ENCODE results near the gene PWWP2B. TPM values are rescaled to one million over a fixed set of nuclear protein-coding genes. Genes with fewer than 3 reads are reported as not detected.

PWWP2B gene
- total and polyA plus RNA-seq, 2 of the 8 experiments (the other 6 are each of a cell fraction or from before 2014, with no cell fraction given), result 5.3 to 10.8 TPM

DNA sequence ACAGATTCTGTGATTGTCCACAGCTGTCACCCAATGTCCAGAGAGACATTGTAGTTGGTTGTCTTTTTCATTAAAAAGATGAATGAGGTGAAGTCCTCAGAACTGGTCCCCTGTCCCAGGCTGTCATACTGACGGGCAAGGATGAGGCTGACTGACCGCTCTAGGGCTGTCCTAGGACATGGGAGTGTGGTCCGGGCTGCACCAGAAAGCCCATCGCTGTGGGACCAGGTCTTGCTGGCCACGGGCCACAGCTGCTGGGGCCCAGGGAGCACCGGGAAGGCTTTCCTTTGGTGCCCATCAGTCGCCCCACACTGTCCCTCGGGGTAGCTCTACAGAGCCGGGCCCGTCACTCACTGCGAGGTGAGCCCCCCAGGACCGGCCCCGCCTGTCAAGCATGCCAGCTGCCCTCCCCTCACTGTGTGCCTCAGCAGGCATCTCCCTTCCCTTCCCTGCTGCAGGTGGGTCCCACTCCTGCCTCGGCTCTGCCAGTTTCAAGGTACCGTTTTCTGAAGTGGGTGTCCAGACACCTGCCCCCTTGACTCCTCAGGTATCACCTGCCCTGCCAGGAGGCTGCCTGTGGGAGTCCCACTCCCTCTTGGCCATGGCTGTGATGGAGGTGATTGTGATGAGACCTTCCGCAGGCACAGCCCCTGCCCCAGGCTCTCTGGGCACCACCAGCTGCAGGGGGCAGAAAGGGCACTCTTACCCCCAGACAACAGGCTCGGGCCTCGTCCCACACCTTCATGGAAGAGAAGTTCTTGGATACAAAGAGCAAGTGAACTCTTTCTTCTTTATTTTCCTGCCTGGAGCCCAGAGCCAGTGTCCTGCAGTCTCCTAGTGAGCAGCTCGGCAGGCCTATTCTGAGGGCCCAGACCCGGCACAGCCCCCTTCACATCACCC lies 43.3 kb upstream of the PWWP2B start:
- H2AFZ ChIP-seq (ENCODE audit: low read length), result no peak overlapping the region
- no peak overlapping the region for H3K14ac ChIP-seq (ENCODE audit: insufficient read length)
- no peak overlapping the region for H3K23ac ChIP-seq (ENCODE audit: insufficient read length)
- no peak overlapping the region for H2BK20ac ChIP-seq (ENCODE audit: low read length)
- H3K27me3 ChIP-seq (replicated peaks in 1 of 4; ENCODE audit: control insufficient read depth in 3 of 4, extremely low read depth in 1 of 4, insufficient read depth in 3 of 4, low read length in 3 of 4), result peaks cover 0 to 2% (median 1%) of the 10 kb centered on the region in 4 experiments; a peak in 1 of 7 replicates
- no peak overlapping the region for H3K4ac ChIP-seq (replicated peaks; ENCODE audit: insufficient read length, low read depth, low read length)
- CTCF ChIA-PET (ENCODE audit: partially characterized antibody), result interaction anchor here (0.7 to 3.5 kb wide), 27 partner anchors 8 to 282 kb away, joined by 3 to 18 read pairs (median 4); no protein-coding TSS in a partner anchor
- no peaks in the 10 kb centered on the region for H3K23me2 ChIP-seq (ENCODE audit: low read depth, low read length)
- no peak overlapping the region for H3K4me2 ChIP-seq (ENCODE audit: insufficient read depth in 1 of 2, low read depth in 2 of 2, low read length in 2 of 2)
- no peak overlapping the region for H3K27ac ChIP-seq (ENCODE audit: low read depth, low read length)
- H3K79me1 ChIP-seq (ENCODE audit: low read depth, low read length), result no peaks in the 10 kb centered on the region
- H2AK5ac ChIP-seq (ENCODE audit: low read depth, low read length), result peak overlapping the region; percentile 24; the same call in 1 of the 2 replicates
- H3K79me2 ChIP-seq (ENCODE audit: control insufficient read depth in 1 of 2, insufficient read depth in 2 of 2, low read length in 2 of 2), result no peaks in the 10 kb centered on the region
- H4K20me1 ChIP-seq (replicated peaks in 1 of 2; ENCODE audit: control insufficient read depth in 1 of 2, insufficient read depth in 2 of 2, low read length in 2 of 2), result no peaks in the 10 kb centered on the region
- no peak overlapping the region for H3K18ac ChIP-seq (ENCODE audit: extremely low read depth, low read length)
- no peak overlapping the region for H2BK120ac ChIP-seq (replicated peaks; ENCODE audit: low read depth, low read length)
- no peak overlapping the region for H3K9ac ChIP-seq (replicated peaks in 1 of 4; ENCODE audit: extremely low read depth in 1 of 4, low read depth in 3 of 4, low read length in 3 of 4)
- H2BK12ac ChIP-seq (ENCODE audit: low read depth, low read length), result no peak overlapping the region
- H4K5ac ChIP-seq (ENCODE audit: insufficient read length, low read depth, low read length), result no peak overlapping the region
- no peaks in the 10 kb centered on the region for H3K36me3 ChIP-seq (ENCODE audit: control insufficient read depth in 2 of 4, insufficient read depth in 4 of 4, low read length in 3 of 4)
- 89% methylated on average over 15 of the region's 20 CpGs; no CpG with 5 or more reads in 1 of the 2 experiments for WGBS, 2 experiments (ENCODE audit: extremely low coverage in 1 of 2, insufficient coverage in 1 of 2, insufficient read length in 1 of 2, insufficient replicate concordance in 2 of 2, low coverage in 1 of 2, low lambda C conversion rate in 2 of 2, missing lambda C conversion rate in 1 of 2)
- DNase-seq (ENCODE audit: low read depth in 1 of 2, low spot score in 2 of 2) (no peak), FAIRE-seq (no peak)
- H2BK5ac ChIP-seq (ENCODE audit: low read depth, low read length), result no peak overlapping the region
- H3K56ac ChIP-seq (replicated peaks; ENCODE audit: insufficient read length, low read depth, low read length), result no peak overlapping the region
- H2BK15ac ChIP-seq (ENCODE audit: low read length), result no peak overlapping the region
- POLR2A ChIA-PET (ENCODE audit: partially characterized antibody), result no interaction called here
- H3K9me3 ChIP-seq (ENCODE audit: insufficient read depth in 2 of 2, low read depth in 1 of 2, low read length in 1 of 2), result no peaks in the 10 kb centered on the region; a peak in 1 of 4 replicates
- 0 out of 7 replicates have a peak, but pooled peaks cover 0 to 3% (median 0%) of the 10 kb centered on the region in 4 experiments for H3K4me1 ChIP-seq (replicated peaks in 1 of 4; ENCODE audit: control insufficient read depth in 3 of 4, insufficient read depth in 4 of 4, low read length in 3 of 4)
- H4K8ac ChIP-seq (ENCODE audit: extremely low read depth, insufficient read depth, low read length), result no peak overlapping the region; the same call in 1 of the 2 replicates
- H4K91ac ChIP-seq (replicated peaks; ENCODE audit: insufficient read length, low read length), result no peak overlapping the region
- TF ChIP-seq KDM5A (IDR thresholded peaks at IDR 0.05; ENCODE audit: low read length), result no peak
- TF ChIP-seq ASH2L (IDR thresholded peaks at IDR 0.05; ENCODE audit: low read length), result no peak
- TF ChIP-seq KDM1A (IDR thresholded peaks at IDR 0.05; ENCODE audit: borderline replicate concordance, low read length), result no peak
- no peak for TF ChIP-seq BRCA1 (IDR thresholded peaks at IDR 0.05; ENCODE audit: low read depth, low read length)
- TF ChIP-seq CTCF (IDR thresholded peaks at IDR 0.05; ENCODE audit: control extremely low read depth in 1 of 3, insufficient read depth in 1 of 3, low read depth in 1 of 3, low read length in 3 of 3), result no peak
- no peak overlapping the region for H3K4me3 ChIP-seq (ENCODE audit: extremely low read depth in 1 of 4, insufficient read depth in 2 of 4, low read depth in 3 of 4, low read length in 4 of 4)

Measured in H1 (cell line).